ENCODE results near the gene PRKCQ.

PRKCQ gene

GRCh38 chr10:6565588-6565987, 14.5 kb downstream of the PRKCQ start:
- no peak for DNase-seq

GRCh38 chr10:6564367-6564766, 15.7 kb downstream of the PRKCQ start:
- no peak for DNase-seq

- DNase-seq, result no peak
Observed at GRCh38 chr10:6563731-6564130, 16.3 kb downstream of the PRKCQ start.

GRCh38 chr10:6563075-6563474, 17.0 kb downstream of the PRKCQ start:
- no peak for DNase-seq

- DNase-seq, result no peak
Observed at GRCh38 chr10:6562221-6562620, 17.9 kb downstream of the PRKCQ start.

GRCh38 chr10:6561552-6561951, 18.5 kb downstream of the PRKCQ start:
- no peak for DNase-seq

GRCh38 chr10:6558759-6559461, 21.2 kb downstream of the PRKCQ start:
- no peak for DNase-seq

- no peak for DNase-seq
Observed at GRCh38 chr10:6558272-6558671, 21.8 kb downstream of the PRKCQ start.

GRCh38 chr10:6553937-6554336, 26.1 kb downstream of the PRKCQ start:
- DNase-seq, result no peak

- peak; percentile 26 for DNase-seq
Observed at GRCh38 chr10:6543431-6544005, 36.6 kb downstream of the PRKCQ start.

GRCh38 chr10:6542999-6543430, 37.1 kb downstream of the PRKCQ start:
- DNase-seq, result peak; percentile 44

GRCh38 chr10:6539833-6540232, 40.2 kb downstream of the PRKCQ start:
- DNase-seq, result no peak

- no peak for DNase-seq
Observed at GRCh38 chr10:6537770-6538169, 42.3 kb downstream of the PRKCQ start.

- no peak for DNase-seq
Observed at GRCh38 chr10:6536102-6536501, 44.0 kb downstream of the PRKCQ start.

- DNase-seq, result no peak
Observed at GRCh38 chr10:6535156-6535764, 44.8 kb downstream of the PRKCQ start.

- no peak for DNase-seq
Observed at GRCh38 chr10:6532321-6532720, 47.8 kb downstream of the PRKCQ start.

- no peak for DNase-seq
Observed at GRCh38 chr10:6530966-6531365, 49.1 kb downstream of the PRKCQ start.

- DNase-seq, result peak; percentile 77
Observed at GRCh38 chr10:6530211-6530840, 49.8 kb downstream of the PRKCQ start.

GRCh38 chr10:6528198-6528950, 51.7 kb downstream of the PRKCQ start:
- no peak for DNase-seq

- DNase-seq, result no peak
Observed at GRCh38 chr10:6525599-6526165, 54.4 kb downstream of the PRKCQ start.

- DNase-seq, result no peak
Observed at GRCh38 chr10:6522230-6522629, 57.8 kb downstream of the PRKCQ start.

GRCh38 chr10:6520138-6520537, 59.9 kb downstream of the PRKCQ start:
- no peak for DNase-seq

All from CD4-positive, alpha-beta T cell treated with Interferon gamma for 1 hour (primary cell).